HEK293T (cell line): ENCODE results near the gene CLINT1.
"Not testable (repeated sequence)": the region's sequence is repeated elsewhere in the genome, so short reads cannot be mapped to it uniquely, and the experiment has no call there.

ENCODE experiments used
- CTCF ChIA-PET: fragments of 350-600 bp; formaldehyde crosslinking; extraction: SDS; loops from one replicate; lab custom pipeline; 2021; ENCODE audit warnings: antibody characterized with exemption, inconsistent platforms; lab: Yijun Ruan, JAX
- POLR2A ChIA-PET: fragments of 350-600 bp; formaldehyde crosslinking; extraction: SDS; loops from one replicate; lab custom pipeline; 2020; ENCODE audit warnings: antibody characterized with exemption, inconsistent platforms; lab: Yijun Ruan, JAX
- DNase-seq: peaks from one replicate; pipeline ENCODE4 v3.0.0; 2012; ENCODE audit warnings: mixed read lengths; ENCODE audit errors: extremely low spot score
- ARNT ChIP-seq: fragments of 450-650 bp; IDR thresholded peaks from 2 replicates; pipeline ENCODE4 v1.6.1; 2017; ENCODE audit warnings: mild to moderate bottlenecking
- BHLHE40 ChIP-seq: fragments of 450-650 bp; IDR thresholded peaks from 2 replicates; pipeline ENCODE4 v1.6.1; 2016; ENCODE audit warnings: mild to moderate bottlenecking, moderate library complexity, borderline replicate concordance
- CTBP1 ChIP-seq: fragments of 450-650 bp; IDR thresholded peaks from 2 replicates; pipeline ENCODE4 v1.6.1; 2016; ENCODE audit warnings: borderline replicate concordance
- ELF4 ChIP-seq: fragments of 450-650 bp; IDR thresholded peaks from 2 replicates; pipeline ENCODE4 v1.6.1; 2017; ENCODE audit warnings: antibody characterized with exemption
- FOXA1 ChIP-seq: fragments of 450-650 bp; IDR thresholded peaks from 2 replicates; pipeline ENCODE4 v1.6.1; 2016; ENCODE audit warnings: mild to moderate bottlenecking
- FOXM1 ChIP-seq: fragments of 450-650 bp; IDR thresholded peaks from 2 replicates; pipeline ENCODE4 v1.6.1; 2017; ENCODE audit warnings: mild to moderate bottlenecking, borderline replicate concordance
- HDGF ChIP-seq: fragments of 450-650 bp; IDR thresholded peaks from 2 replicates; pipeline ENCODE4 v1.6.1; 2017; ENCODE audit warnings: antibody characterized with exemption, borderline replicate concordance
- L3MBTL2 ChIP-seq: fragments of 450-650 bp; conservative IDR thresholded peaks from 2 replicates; pipeline ENCODE4 v1.6.1; 2016; ENCODE audit warnings: mild to moderate bottlenecking
- LEF1 ChIP-seq: fragments of 450-650 bp; IDR thresholded peaks from 2 replicates; pipeline ENCODE4 v1.6.1; 2017; ENCODE audit warnings: mild to moderate bottlenecking, borderline replicate concordance
- NFRKB ChIP-seq: fragments of 450-650 bp; IDR thresholded peaks from 2 replicates; pipeline ENCODE4 v1.6.1; 2016; ENCODE audit warnings: mild to moderate bottlenecking, moderate library complexity
- SP1 ChIP-seq: fragments of 450-650 bp; IDR thresholded peaks from 2 replicates; pipeline ENCODE4 v1.6.1; 2017
- SUZ12 ChIP-seq: fragments of 450-650 bp; IDR thresholded peaks from 2 replicates; pipeline ENCODE4 v1.6.1; 2016; ENCODE audit warnings: mild to moderate bottlenecking
- TARDBP ChIP-seq: fragments of 450-650 bp; IDR thresholded peaks from 2 replicates; pipeline ENCODE4 v1.6.1; 2016
- ZNF384 ChIP-seq: fragments of 450-650 bp; IDR thresholded peaks from 2 replicates; pipeline ENCODE4 v1.6.1; 2016
- TF ChIP-seq, protein P1 (sequence below): fragments of 450-650 bp; IDR thresholded peaks from 2 replicates; pipeline ENCODE4 v1.6.1; 2016

Gene CLINT1

DNA sequence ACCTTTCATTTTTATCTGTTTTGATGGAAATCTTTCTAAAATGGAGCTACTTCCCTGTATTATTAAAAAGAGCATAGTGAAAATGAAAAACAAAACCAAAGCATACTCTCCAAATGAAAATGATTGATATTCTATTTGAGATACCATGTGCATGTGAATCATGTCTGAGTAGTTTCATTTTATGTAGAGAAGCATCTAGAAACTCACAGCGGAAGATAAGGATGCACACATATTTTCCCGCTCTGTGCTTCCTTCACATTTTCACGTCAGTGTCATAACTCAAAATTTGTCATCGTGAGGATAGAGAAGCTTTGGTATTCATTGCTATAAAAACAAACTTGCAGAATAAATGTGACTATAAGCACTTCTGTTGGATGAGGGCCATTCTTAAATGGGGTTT is 34.0 kb upstream of the CLINT1 start:
- TF ChIP-seq ARNT (no peak), SP1 (no peak), CTBP1 (no peak), LEF1 (no peak), FOXM1 (no peak)
- TF ChIP-seq, protein P1, sequence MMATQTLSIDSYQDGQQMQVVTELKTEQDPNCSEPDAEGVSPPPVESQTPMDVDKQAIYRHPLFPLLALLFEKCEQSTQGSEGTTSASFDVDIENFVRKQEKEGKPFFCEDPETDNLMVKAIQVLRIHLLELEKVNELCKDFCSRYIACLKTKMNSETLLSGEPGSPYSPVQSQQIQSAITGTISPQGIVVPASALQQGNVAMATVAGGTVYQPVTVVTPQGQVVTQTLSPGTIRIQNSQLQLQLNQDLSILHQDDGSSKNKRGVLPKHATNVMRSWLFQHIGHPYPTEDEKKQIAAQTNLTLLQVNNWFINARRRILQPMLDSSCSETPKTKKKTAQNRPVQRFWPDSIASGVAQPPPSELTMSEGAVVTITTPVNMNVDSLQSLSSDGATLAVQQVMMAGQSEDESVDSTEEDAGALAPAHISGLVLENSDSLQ, result no peak
- ChIA-PET CTCF (no interaction called here), POLR2A (interaction anchor here (0.7 kb wide), 1 partner anchor 34 kb away, joined by 3 read pairs; the partner anchor contains the start of gene CLINT1)
- no peak for DNase-seq

DNA sequence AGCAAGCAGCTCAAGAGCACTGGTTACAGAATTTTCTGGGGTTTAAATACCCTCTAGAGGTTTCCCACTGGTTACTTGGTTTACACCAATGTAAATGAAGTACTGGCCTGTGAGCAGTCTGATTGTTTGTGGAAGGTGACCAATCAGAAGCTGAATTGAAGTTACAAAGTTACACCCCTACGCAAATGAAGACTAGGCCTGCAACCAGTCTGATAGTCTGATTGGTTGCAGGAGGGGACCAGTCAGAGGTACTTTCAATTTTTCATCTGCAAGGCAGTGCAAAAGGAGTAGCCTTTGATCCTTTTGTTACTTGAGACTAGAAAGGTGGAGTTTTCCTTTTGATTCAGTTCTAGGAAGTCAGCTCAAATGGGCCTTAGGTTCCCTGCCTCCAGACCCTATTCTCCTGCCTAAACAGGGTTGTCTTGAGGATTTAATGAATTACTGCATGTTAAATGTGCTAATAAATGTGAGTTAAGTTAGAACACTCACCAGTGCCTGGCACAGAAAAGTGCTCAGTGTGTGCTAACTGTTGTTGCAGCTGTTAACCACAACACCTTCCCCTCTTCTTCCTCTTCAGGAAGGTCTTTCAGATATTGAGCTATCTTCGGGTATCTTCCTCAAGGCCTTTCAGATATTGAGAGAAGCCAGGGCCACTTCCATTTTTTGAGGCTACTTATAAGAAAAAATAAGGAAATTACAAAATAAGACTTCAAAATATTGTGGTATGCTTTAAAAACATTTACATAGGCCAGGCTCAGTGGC is 32.1 kb upstream of the CLINT1 start:
- TF ChIP-seq ZNF384, result no peak
- no peak for TF ChIP-seq SUZ12
- no peak for TF ChIP-seq SP1
- no peak for TF ChIP-seq NFRKB
- no peak for TF ChIP-seq FOXA1
- POLR2A ChIA-PET, result no interaction called here
- DNase-seq, result no peak
- CTCF ChIA-PET, result no interaction called here

DNA sequence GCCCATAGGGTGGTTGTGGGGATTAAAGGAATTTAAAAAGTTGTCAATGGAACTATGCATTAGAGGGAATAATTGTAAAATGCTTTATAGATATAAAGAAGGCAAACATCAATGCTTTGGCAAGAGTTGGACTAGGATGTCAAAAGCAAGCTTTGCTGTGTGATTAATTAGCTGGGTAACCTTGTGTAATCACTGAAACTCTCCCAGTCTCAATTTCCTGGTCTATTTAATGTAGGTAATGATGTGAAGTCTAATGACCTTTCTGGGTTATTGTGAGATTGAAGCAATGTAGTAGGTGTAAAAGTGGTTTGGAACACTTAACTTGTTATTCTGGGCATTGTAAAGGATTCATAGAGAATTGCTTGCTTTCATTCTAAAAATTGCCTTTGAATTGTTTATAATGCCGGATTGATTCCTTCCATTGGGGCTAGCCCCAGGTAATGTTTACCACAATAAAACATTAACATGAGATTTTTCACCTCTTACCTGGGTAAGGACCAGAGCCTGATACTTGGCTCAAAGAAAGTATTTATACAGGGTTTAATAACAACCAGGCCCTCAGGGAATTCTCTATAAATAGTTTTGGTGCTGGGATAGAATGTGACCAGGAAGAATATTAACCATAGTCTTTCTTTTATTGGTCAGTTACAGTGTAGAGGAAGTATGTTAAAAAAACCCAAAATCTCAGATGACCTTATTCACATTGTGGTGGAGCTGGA is 30.0 kb upstream of the CLINT1 start:
- no peak for DNase-seq
- POLR2A ChIA-PET, result no interaction called here

DNA sequence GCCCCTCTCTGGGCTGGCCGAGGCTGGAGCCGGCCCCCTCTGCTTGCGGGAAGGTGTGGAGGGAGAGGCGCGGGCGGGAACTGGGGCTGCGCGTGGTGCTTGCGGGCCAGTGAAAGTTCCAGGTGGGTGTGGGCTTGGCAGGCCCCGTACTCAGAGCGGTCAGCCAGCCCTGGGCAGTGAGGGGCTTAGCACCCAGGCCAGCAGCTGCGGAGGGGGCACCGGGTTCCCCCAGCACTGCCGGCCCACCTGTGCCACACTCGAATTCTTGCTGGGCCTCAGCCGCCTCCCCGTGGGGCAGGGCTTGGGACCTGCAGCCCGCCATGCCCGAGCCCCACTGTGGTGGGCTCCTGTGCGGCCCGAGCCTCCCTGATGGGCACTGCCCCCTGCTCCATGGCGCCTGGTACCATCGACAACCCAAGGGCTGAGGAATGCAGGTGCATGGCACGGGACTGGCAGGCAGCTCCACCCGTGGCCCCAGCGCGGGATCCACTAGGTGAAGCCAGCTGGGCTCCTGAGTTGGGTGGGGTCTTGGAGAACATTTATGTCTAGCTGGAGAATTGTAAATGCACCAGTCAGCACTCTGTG is 27.9 kb upstream of the CLINT1 start:
- POLR2A ChIA-PET, result no interaction called here
- no peak for DNase-seq
- TF ChIP-seq TARDBP (no peak), BHLHE40 (no peak), HDGF (no peak), NFRKB (no peak), FOXM1 (no peak), ELF4 (no peak), LEF1 (no peak), ARNT (no peak), CTBP1 (no peak), L3MBTL2 (no peak)
- TF ChIP-seq, protein P1, result no peak
- CTCF ChIA-PET, result no interaction called here

More for the DNA sequence above, 30.0 kb upstream of the CLINT1 start:
- CTCF ChIA-PET, result no interaction called here
- TF ChIP-seq ZNF384, result no peak
- TF ChIP-seq L3MBTL2, result no peak
- no peak for TF ChIP-seq ELF4
- TF ChIP-seq, protein P1, result no peak
- no peak for TF ChIP-seq CTBP1

DNA sequence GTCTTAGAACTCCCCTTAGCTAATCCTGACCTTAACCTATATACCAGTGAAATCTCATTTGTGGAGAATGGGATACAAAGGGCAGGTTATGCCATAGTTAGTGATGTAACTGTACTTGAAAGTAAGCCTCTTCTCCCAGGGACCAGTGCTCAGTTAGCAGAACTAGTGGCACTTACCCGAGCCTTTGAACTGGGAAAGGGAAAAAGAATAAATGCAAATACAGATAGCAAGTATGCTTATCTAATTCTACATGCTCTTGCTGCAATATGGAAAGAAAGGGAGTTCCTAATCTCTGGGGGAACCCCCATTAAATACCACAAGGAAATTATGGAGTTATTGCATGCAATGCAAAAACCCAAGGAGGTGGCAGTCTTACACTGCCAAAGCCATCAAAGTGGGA is 26.1 kb upstream of the CLINT1 start:
- CTCF ChIA-PET, DNase-seq, POLR2A ChIA-PET: not testable (repeated sequence)

DNA sequence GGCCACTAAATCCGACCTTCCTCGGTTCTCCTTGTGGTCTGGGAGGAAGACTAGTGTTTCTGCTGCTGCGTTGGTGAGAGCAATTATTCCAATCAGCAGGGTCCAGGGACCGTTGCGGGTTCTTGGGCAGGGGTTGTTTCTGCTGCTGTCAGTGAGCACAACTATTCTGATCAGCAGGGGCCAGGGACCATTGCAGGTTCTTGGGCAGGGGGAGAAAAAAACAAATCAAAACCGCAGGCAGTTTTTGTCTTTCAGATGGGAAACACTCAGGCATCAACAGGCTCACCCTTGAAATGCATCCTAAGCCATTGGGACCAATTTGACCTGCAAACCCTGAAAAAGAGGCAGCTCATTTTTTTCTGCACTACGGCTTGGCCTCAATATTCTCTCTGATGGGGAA is 22.6 kb upstream of the CLINT1 start:
- CTCF ChIA-PET, POLR2A ChIA-PET, DNase-seq: not testable (repeated sequence)

DNA sequence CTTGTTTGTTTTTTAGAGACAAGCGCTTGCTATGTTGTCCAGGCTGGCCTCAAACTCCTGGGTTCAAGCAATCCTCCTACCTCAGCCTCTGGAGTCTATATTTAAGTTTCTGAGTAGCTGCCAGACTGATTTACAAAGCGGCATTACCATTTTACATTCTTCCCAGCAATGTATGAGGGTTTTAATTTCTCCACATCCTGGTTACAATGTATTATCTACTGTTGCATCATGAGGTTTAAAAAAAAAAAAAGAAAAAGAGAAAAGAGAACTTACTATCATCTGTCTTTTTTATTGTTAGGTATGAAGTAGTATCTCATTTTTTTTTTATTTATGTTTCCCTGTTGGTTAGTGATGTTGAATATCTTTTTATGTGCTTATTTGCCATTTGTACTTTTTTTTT is 18.9 kb upstream of the CLINT1 start:
- CTCF ChIA-PET, result no interaction called here
- DNase-seq, result no peak
- POLR2A ChIA-PET, result no interaction called here
- TF ChIP-seq ZNF384, result no peak
- TF ChIP-seq FOXM1, result no peak
- TF ChIP-seq SUZ12, result no peak
- TF ChIP-seq NFRKB, result no peak
- TF ChIP-seq ELF4, result no peak
- TF ChIP-seq ARNT, result no peak
- TF ChIP-seq, protein P1, result no peak
- no peak for TF ChIP-seq HDGF
- no peak for TF ChIP-seq CTBP1
